IMR-90 (cell line): ENCODE results near the gene GPHA2. TPM values are rescaled to one million over a fixed set of nuclear protein-coding genes. Genes with fewer than 3 reads are reported as not detected.

ENCODE experiments used
- ATAC-seq: fragments of 200-7000 bp; cut with Tn5 transposase; 2 replicates; pipeline ENCODE4 v1.9.1; 2020; ENCODE audit warnings: low read depth, mild to moderate bottlenecking, moderate library complexity
- BruUV-seq: library from RNA; stranded (reverse); fragments of 400-500 nt; replicated peaks from 2 replicates; lab custom pipeline; 2021; lab: Mats Ljungman, UMichigan
- CTCF ChIA-PET: fragments of 300-600 bp; formaldehyde crosslinking; extraction: SDS; loops from one replicate; lab custom pipeline; 2021; ENCODE audit warnings: antibody characterized with exemption; lab: Yijun Ruan, JAX
- POLR2A ChIA-PET: fragments of 300-600 bp; sonication (Branson Sonifier 250); formaldehyde crosslinking; loops from one replicate; lab custom pipeline; 2022; ENCODE audit warnings: antibody characterized with exemption; ENCODE audit not compliant: unreplicated experiment; lab: Charles Lee
- DNase-seq: peaks from one replicate; pipeline ENCODE4 v3.0.0; 2013
- H2AFZ ChIP-seq: replicated peaks from 2 replicates; pipeline ENCODE3; 2013; ENCODE audit warnings: low read length, mild to moderate bottlenecking; ENCODE audit not compliant: poor library complexity
- H2AK5ac ChIP-seq: 2 replicates; pipeline ENCODE4 v1.6.1; 2013; ENCODE audit warnings: low read depth, low read length, inconsistent platforms
- H2AK9ac ChIP-seq: replicated peaks from 2 replicates; pipeline ENCODE3; 2013; ENCODE audit warnings: mild to moderate bottlenecking, low read depth, low read length, moderate library complexity; ENCODE audit not compliant: poor library complexity
- H2BK120ac ChIP-seq: 2 replicates; pipeline ENCODE4 v1.6.1; 2013; ENCODE audit warnings: low read depth, low read length, inconsistent platforms
- H2BK15ac ChIP-seq: 3 replicates; pipeline ENCODE4 v1.6.1; 2013; ENCODE audit warnings: low read depth, low read length, inconsistent platforms
- H2BK20ac ChIP-seq: 2 replicates; pipeline ENCODE4 v1.6.1; 2013; ENCODE audit warnings: low read depth, mild to moderate bottlenecking, inconsistent platforms, low read length, moderate library complexity
- H2BK5ac ChIP-seq: 2 replicates; pipeline ENCODE4 v1.6.1; 2013; ENCODE audit warnings: mild to moderate bottlenecking, low read depth, low read length, inconsistent platforms; ENCODE audit not compliant: poor library complexity, severe bottlenecking
- H3K14ac ChIP-seq: replicated peaks from 2 replicates; pipeline ENCODE4 v1.6.1; 2013; ENCODE audit warnings: low read depth, low read length, inconsistent platforms
- H3K18ac ChIP-seq: 2 replicates; pipeline ENCODE4 v1.6.1; 2013; ENCODE audit warnings: low read depth, low read length, control low read depth
- H3K23ac ChIP-seq: 2 replicates; pipeline ENCODE4 v1.6.1; 2013; ENCODE audit warnings: low read depth, low read length, inconsistent platforms
- H3K27ac ChIP-seq: 2 replicates; pipeline ENCODE4 v1.5.1; 2013; ENCODE audit warnings: mild to moderate bottlenecking, control low read depth, low read length; ENCODE audit not compliant: insufficient read depth
- H3K27me3 ChIP-seq: 2 replicates; pipeline ENCODE4 v1.6.1; 2013; ENCODE audit warnings: low read length; ENCODE audit not compliant: control insufficient read depth, insufficient read depth
- H3K36me3 ChIP-seq: 2 replicates; pipeline ENCODE4 v1.6.1; 2013; ENCODE audit warnings: low read length, mixed read lengths; ENCODE audit not compliant: control insufficient read depth, insufficient read depth
- H3K4ac ChIP-seq: 2 replicates; pipeline ENCODE4 v1.6.1; 2013; ENCODE audit warnings: low read depth, low read length, inconsistent platforms
- H3K4me1 ChIP-seq: 2 replicates; pipeline ENCODE4 v1.6.1; 2013; ENCODE audit warnings: low read length, mixed read lengths; ENCODE audit not compliant: control insufficient read depth, insufficient read depth
- H3K4me2 ChIP-seq: 2 replicates; pipeline ENCODE4 v1.6.1; 2013; ENCODE audit warnings: low read depth, mild to moderate bottlenecking, control low read depth, low read length, moderate library complexity
- H3K4me3 ChIP-seq: 2 replicates; pipeline ENCODE4 v1.5.1; 2013; ENCODE audit warnings: low read depth, mild to moderate bottlenecking, control low read depth, low read length, moderate library complexity; ENCODE audit not compliant: insufficient read depth
- H3K56ac ChIP-seq: 2 replicates; pipeline ENCODE4 v1.6.1; 2013; ENCODE audit warnings: low read length, inconsistent platforms; ENCODE audit not compliant: insufficient read depth; ENCODE audit errors: extremely low read depth
- H3K79me1 ChIP-seq, 2 experiments: 2 replicates each; pipeline ENCODE4 v1.6.1; 2013; ENCODE audit warnings: low read length in 2 of 2, inconsistent platforms in 1 of 2, low read depth in 1 of 2
- H3K9ac ChIP-seq: 2 replicates; pipeline ENCODE4 v1.6.1; 2013; ENCODE audit warnings: low read depth, low read length, control low read depth
- H3K9me1 ChIP-seq: 2 replicates; pipeline ENCODE4 v1.6.1; 2013; ENCODE audit warnings: low read length, inconsistent platforms; ENCODE audit not compliant: insufficient read depth
- H3K9me3 ChIP-seq: 2 replicates; pipeline ENCODE4 v1.6.1; 2013; ENCODE audit warnings: low read length; ENCODE audit not compliant: control insufficient read depth, insufficient read depth
- H4K20me1 ChIP-seq: 2 replicates; pipeline ENCODE4 v1.6.1; 2013; ENCODE audit warnings: low read length, inconsistent platforms; ENCODE audit not compliant: insufficient read depth
- H4K5ac ChIP-seq: 2 replicates; pipeline ENCODE4 v1.6.1; 2013; ENCODE audit warnings: mild to moderate bottlenecking, low read depth, low read length, control low read depth
- H4K8ac ChIP-seq, 2 experiments: 2 replicates each; pipeline ENCODE4 v1.6.1; 2013; ENCODE audit warnings: low read depth in 2 of 2, low read length in 2 of 2, control low read depth in 1 of 2, inconsistent platforms in 1 of 2
- H4K91ac ChIP-seq: 2 replicates; pipeline ENCODE4 v1.6.1; 2013; ENCODE audit warnings: low read depth, low read length, inconsistent platforms; ENCODE audit not compliant: insufficient read depth
- MAFK ChIP-seq: IDR thresholded peaks from 2 replicates; pipeline ENCODE4 v1.6.1; 2012; ENCODE audit warnings: low read depth, low read length, improper control_type of control experiment
- WGBS, 2 experiments: methylation state at CpG; one replicate each; pipeline versions ENCODE4 v1.1.5 to v1.1.7; 2013; ENCODE audit warnings: missing lambda C conversion rate in 2 of 2; ENCODE audit not compliant: insufficient read length in 1 of 2; ENCODE audit errors: extremely low coverage in 2 of 2; 5-methylcytosine and 5-hydroxymethylcytosine counted together
- dilution Hi-C: fragments of 300-500 bp; cut with HindIII; formaldehyde crosslinking; loops from one replicate; pipeline ENCODE4 v1.14.3; 2018; ENCODE audit warnings: low sequenced_read_pairs; ENCODE audit not compliant: unreplicated experiment
- in situ Hi-C: fragments of 300-500 bp; cut with MboI; formaldehyde crosslinking; loops from 3 replicates; pipeline ENCODE4 v1.14.3; 2019; ENCODE audit warnings: low sequenced_read_pairs, inconsistent platforms, mixed read lengths
- intact Hi-C: fragments of 100-400 bp; cut with micrococcal nuclease; formaldehyde crosslinking; loops from 2 replicates; pipeline ENCODE4 v1.10.0; 2022
- polyA plus RNA-seq, 3 experiments: library from polyadenylated mRNA; depleted of rRNA; stranded (reverse); fragments of >200 nt; gene quantifications; 2 replicates each; pipeline ENCODE4 v1.2.3, GENCODE V29; 2012; ENCODE audit warnings: low replicate concordance in 1 of 3
- total RNA-seq: library from RNA; depleted of rRNA; stranded (reverse); fragments of >200 nt; gene quantifications from 2 replicates; pipeline ENCODE4 v1.2.3, GENCODE V29; 2012

GPHA2 gene
- total and polyA plus RNA-seq, 2 of the 4 experiments (the other 2 are of a cell fraction), result not detected

DNA sequence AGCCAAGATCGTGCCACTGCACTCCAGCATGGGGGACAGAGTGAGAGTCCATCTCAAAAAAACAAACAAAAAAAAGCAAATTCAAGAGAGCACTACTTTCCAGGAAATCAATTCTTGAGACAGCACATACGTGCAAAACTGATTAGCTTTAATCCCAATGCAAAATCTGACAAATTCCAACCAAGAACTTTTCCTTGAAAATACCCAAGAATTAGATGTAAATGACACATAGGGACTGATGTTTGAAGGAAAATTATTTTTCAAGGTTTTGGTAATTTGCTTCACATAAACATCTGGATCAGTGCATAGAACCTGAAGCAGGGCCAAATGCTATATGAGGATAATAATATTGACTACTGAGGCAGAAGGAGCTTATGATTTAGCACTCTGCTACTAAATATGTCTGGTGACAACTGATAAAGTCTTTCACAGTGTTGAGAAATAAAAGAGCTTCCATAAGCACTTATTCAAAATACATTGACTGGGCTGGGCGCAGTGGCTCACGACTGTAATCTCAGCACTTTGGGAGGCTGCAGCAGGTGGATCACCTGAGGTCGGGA, 27.5 kb upstream of the GPHA2 start:
- no peaks in the 10 kb centered on the region for H3K36me3 ChIP-seq
- no peaks in the 10 kb centered on the region for H3K4me1 ChIP-seq
- H4K91ac ChIP-seq, result no peak overlapping the region
- H4K20me1 ChIP-seq, result no peaks in the 10 kb centered on the region
- POLR2A ChIA-PET, result no interaction called here
- no peaks in the 10 kb centered on the region for H3K79me1 ChIP-seq
- H3K4ac ChIP-seq, result no peak overlapping the region
- H3K27ac ChIP-seq, result no peak overlapping the region
- H2AK5ac ChIP-seq, result no peak overlapping the region
- H3K4me3 ChIP-seq, result no peak overlapping the region
- dilution Hi-C loops (no loop called here), in situ Hi-C loops (no loop called here), intact Hi-C loops (no loop called here)
- H2BK20ac ChIP-seq, result no peak overlapping the region
- no peak for TF ChIP-seq MAFK
- no peak overlapping the region for H2BK120ac ChIP-seq
- H3K18ac ChIP-seq, result no peak overlapping the region
- BruUV-seq, result no TSS peak
- no CpG with 5 or more reads among the region's 5 CpGs for WGBS, 2 experiments
- H3K56ac ChIP-seq, result no peak overlapping the region
- no peak overlapping the region for H4K5ac ChIP-seq
- no peak overlapping the region for H3K9ac ChIP-seq
- H3K9me1 ChIP-seq, result no peaks in the 10 kb centered on the region
- H3K4me2 ChIP-seq, result no peak overlapping the region
- H2BK15ac ChIP-seq, result no peak overlapping the region
- peaks cover 2% of the 10 kb centered on the region for H3K27me3 ChIP-seq
- no peaks in the 10 kb centered on the region for H3K9me3 ChIP-seq
- no peak for ATAC-seq
- H3K23ac ChIP-seq, result no peak overlapping the region
- no peak overlapping the region for H2AFZ ChIP-seq
- H4K8ac ChIP-seq, result no peak overlapping the region
- H2BK5ac ChIP-seq, result no peak overlapping the region
- H3K14ac ChIP-seq, result no peak overlapping the region
- no peak for DNase-seq
- H2AK9ac ChIP-seq, result no peak overlapping the region
- CTCF ChIA-PET, result no interaction called here
